Skeletal muscle tissue (tissue), 4 donors: Measurements from ENCODE around the gene MYBPC2. TPM values are rescaled to one million over a fixed set of nuclear protein-coding genes. Genes with fewer than 3 reads are reported as not detected.

ENCODE experiments used
- H3K27ac ChIP-seq: one replicate; pipeline ENCODE4 v1.7.0; 2013; ENCODE audit warnings: mild to moderate bottlenecking, low read depth, low read length, inconsistent platforms
- H3K27me3 ChIP-seq, 3 donors: one replicate each; pipeline ENCODE4 v1.7.0; 2013; ENCODE audit warnings: low read length in 3 of 3; ENCODE audit not compliant: control insufficient read depth in 3 of 3, insufficient read depth in 3 of 3
- H3K36me3 ChIP-seq, 3 donors: one replicate each; pipeline ENCODE4 v1.7.0; 2013; ENCODE audit warnings: low read length in 3 of 3; ENCODE audit not compliant: control insufficient read depth in 3 of 3, insufficient read depth in 3 of 3
- H3K4me1 ChIP-seq, 3 donors: one replicate each; pipeline ENCODE4 v1.7.0; 2013; ENCODE audit warnings: low read length in 3 of 3, mild to moderate bottlenecking in 3 of 3; ENCODE audit not compliant: control insufficient read depth in 3 of 3, insufficient read depth in 3 of 3
- H3K4me3 ChIP-seq, 3 donors: one replicate each; pipeline ENCODE4 v1.7.0; 2013; ENCODE audit warnings: low read length in 3 of 3
- H3K9ac ChIP-seq, 3 donors: one replicate each; pipeline ENCODE4 v1.7.0; 2013; ENCODE audit warnings: low read length in 3 of 3, mild to moderate bottlenecking in 3 of 3, moderate library complexity in 2 of 3, low read depth in 1 of 3
- H3K9me3 ChIP-seq, 3 donors: one replicate each; pipeline ENCODE4 v1.7.0; 2013; ENCODE audit warnings: low read length in 3 of 3; ENCODE audit not compliant: control insufficient read depth in 3 of 3
- total RNA-seq: library from RNA; depleted of rRNA; stranded (reverse); fragments of >200 nt; gene quantifications from one replicate; pipeline ENCODE4 v1.2.3, GENCODE V29; 2014
- donor health status: Osteomylitis.

Gene MYBPC2
- total RNA-seq, 1 donor from 2014 or later = 119 TPM

GRCh38 chr19:50392759-50393158, 39.9 kb upstream of the MYBPC2 start:
- H3K36me3 ChIP-seq = peaks cover 0 to 2% (median under 1%) of the 10 kb centered on the region in 3 donors
- H3K9me3 ChIP-seq = no peaks in the 10 kb centered on the region
- no peak overlapping the region for H3K9ac ChIP-seq
- H3K27me3 ChIP-seq = no peaks in the 10 kb centered on the region
- H3K4me1 ChIP-seq = no peaks in the 10 kb centered on the region
- H3K4me3 ChIP-seq = no peak overlapping the region
- no peak overlapping the region for H3K27ac ChIP-seq

GRCh38 chr19:50393589-50393988, 39.1 kb upstream of the MYBPC2 start:
- no peaks in the 10 kb centered on the region for H3K36me3 ChIP-seq
- no peaks in the 10 kb centered on the region for H3K27me3 ChIP-seq
- H3K9me3 ChIP-seq = no peaks in the 10 kb centered on the region
- H3K27ac ChIP-seq = no peak overlapping the region
- no peaks in the 10 kb centered on the region for H3K4me1 ChIP-seq
- no peak overlapping the region for H3K9ac ChIP-seq
- no peak overlapping the region for H3K4me3 ChIP-seq

GRCh38 chr19:50394017-50394416, 38.7 kb upstream of the MYBPC2 start:
- Histone ChIP-seq H3K4me1 (no peaks in the 10 kb centered on the region), H3K4me3 (no peak overlapping the region), H3K9ac (no peak overlapping the region), H3K9me3 (no peaks in the 10 kb centered on the region), H3K27ac (no peak overlapping the region), H3K27me3 (no peaks in the 10 kb centered on the region), H3K36me3 (no peaks in the 10 kb centered on the region)

GRCh38 chr19:50398675-50399367, 33.9 kb upstream of the MYBPC2 start:
- Histone ChIP-seq H3K27me3 (no peaks in the 10 kb centered on the region), H3K9me3 (no peaks in the 10 kb centered on the region), H3K4me1 (no peaks in the 10 kb centered on the region), H3K36me3 (peaks cover 0 to 3% (median 2%) of the 10 kb centered on the region in 3 donors), H3K4me3 (no peak overlapping the region), H3K9ac (no peak overlapping the region), H3K27ac (no peak overlapping the region)

GRCh38 chr19:50399368-50399745, 33.3 kb upstream of the MYBPC2 start:
- no peak overlapping the region for H3K9ac ChIP-seq
- no peak overlapping the region for H3K27ac ChIP-seq
- H3K36me3 ChIP-seq = peaks cover 0 to 5% (median 2%) of the 10 kb centered on the region in 3 donors
- no peak overlapping the region for H3K4me3 ChIP-seq
- no peaks in the 10 kb centered on the region for H3K9me3 ChIP-seq
- no peaks in the 10 kb centered on the region for H3K4me1 ChIP-seq
- no peaks in the 10 kb centered on the region for H3K27me3 ChIP-seq

GRCh38 chr19:50401605-50402450, 30.9 kb upstream of the MYBPC2 start:
- Histone ChIP-seq H3K27ac (no peak overlapping the region), H3K9me3 (no peaks in the 10 kb centered on the region), H3K9ac (no peak overlapping the region), H3K4me3 (no peak overlapping the region), H3K27me3 (no peaks in the 10 kb centered on the region), H3K4me1 (no peaks in the 10 kb centered on the region), H3K36me3 (peaks cover 5 to 6% (median 6%) of the 10 kb centered on the region in 3 donors)

- H3K4me3 ChIP-seq = no peak overlapping the region
- H3K9ac ChIP-seq = no peak overlapping the region
- H3K27me3 ChIP-seq = no peaks in the 10 kb centered on the region
- no peaks in the 10 kb centered on the region for H3K9me3 ChIP-seq
- no peaks in the 10 kb centered on the region for H3K4me1 ChIP-seq
- peaks cover 6 to 9% (median 7%) of the 10 kb centered on the region in 3 donors for H3K36me3 ChIP-seq
- no peak overlapping the region for H3K27ac ChIP-seq
Measured at GRCh38 chr19:50402544-50403301, 30.0 kb upstream of the MYBPC2 start.

- Histone ChIP-seq H3K36me3 (peaks cover 8 to 18% (median 15%) of the 10 kb centered on the region in 3 donors), H3K9me3 (no peaks in the 10 kb centered on the region), H3K4me3 (no peak overlapping the region), H3K9ac (no peak overlapping the region), H3K4me1 (no peaks in the 10 kb centered on the region), H3K27ac (no peak overlapping the region), H3K27me3 (no peaks in the 10 kb centered on the region)
Measured at GRCh38 chr19:50406156-50406820, 26.4 kb upstream of the MYBPC2 start.

GRCh38 chr19:50406829-50407228, 25.9 kb upstream of the MYBPC2 start:
- no peaks in the 10 kb centered on the region for H3K27me3 ChIP-seq
- H3K4me3 ChIP-seq = no peak overlapping the region
- H3K36me3 ChIP-seq = peaks cover 8 to 18% (median 15%) of the 10 kb centered on the region in 3 donors
- H3K27ac ChIP-seq = no peak overlapping the region
- H3K4me1 ChIP-seq = no peaks in the 10 kb centered on the region
- no peak overlapping the region for H3K9ac ChIP-seq
- no peaks in the 10 kb centered on the region for H3K9me3 ChIP-seq
